Stimulated activated CD4-positive, alpha-beta T cell treated with anti-CD3 and anti-CD28 coated beads, Interleukin-1b, Interleukin-23, amount 100 ng/mL, for 4 hours (primary cell): ENCODE measurements around the gene ZNRF3.
"Not testable (repeated sequence)": the region's sequence is repeated elsewhere in the genome, so short reads cannot be mapped to it uniquely, and the experiment has no call there.

ENCODE experiments used
- DNase-seq, 2 donors: peaks; one replicate each; pipeline ENCODE4 v3.0.0-alpha.2; 2020; ENCODE audit warnings: low read depth in 2 of 2

ZNRF3 gene

GRCh38 chr22:28907311-28908008, 24.1 kb downstream of the ZNRF3 start:
- peak in 1 of 2 donors; percentile 38 for DNase-seq

- DNase-seq, result not testable (repeated sequence)
Measured at GRCh38 chr22:28908810-28909209, 25.4 kb downstream of the ZNRF3 start.

GRCh38 chr22:28909375-28909774, 26.0 kb downstream of the ZNRF3 start:
- peak; percentile 41 to 66 for DNase-seq

DNA sequence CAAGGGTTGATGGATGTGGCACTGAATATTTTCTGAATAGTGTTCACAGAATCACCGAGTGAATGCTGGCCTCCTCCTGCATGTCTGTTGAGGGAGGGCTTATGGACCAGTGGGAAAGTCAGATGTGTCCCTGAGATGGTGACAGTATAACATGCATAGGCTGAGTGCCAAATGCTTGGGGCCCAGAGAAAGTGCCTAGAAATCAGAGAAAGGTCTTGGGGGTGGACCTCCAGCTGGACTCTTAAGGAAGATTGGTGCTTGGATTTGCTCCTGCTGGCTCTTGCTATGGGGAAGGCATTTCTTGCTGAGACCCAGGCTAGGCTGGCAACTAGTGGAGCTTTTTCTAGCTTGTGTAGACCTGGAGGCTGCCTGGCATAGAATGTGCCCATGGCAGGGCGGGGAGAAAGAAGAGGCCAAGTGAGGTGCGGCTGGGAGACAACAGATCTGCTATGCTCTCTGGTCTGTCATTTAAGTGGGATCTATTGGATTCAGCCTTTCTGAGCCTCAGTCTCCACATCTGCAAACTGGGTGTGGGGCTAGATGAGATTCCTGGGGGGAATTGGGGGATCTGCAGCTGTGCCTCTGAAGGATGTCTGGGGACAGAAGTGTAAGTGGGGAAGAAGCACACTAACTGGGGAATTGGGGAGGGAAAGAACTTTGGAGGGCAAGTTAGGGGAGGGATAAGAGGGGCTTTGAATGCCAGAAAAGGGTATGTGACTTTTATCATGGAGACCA, 27.4 kb downstream of the ZNRF3 start:
- no peak for DNase-seq

- DNase-seq, result no peak
Measured at GRCh38 chr22:28911304-28911690, 27.9 kb downstream of the ZNRF3 start.

DNA sequence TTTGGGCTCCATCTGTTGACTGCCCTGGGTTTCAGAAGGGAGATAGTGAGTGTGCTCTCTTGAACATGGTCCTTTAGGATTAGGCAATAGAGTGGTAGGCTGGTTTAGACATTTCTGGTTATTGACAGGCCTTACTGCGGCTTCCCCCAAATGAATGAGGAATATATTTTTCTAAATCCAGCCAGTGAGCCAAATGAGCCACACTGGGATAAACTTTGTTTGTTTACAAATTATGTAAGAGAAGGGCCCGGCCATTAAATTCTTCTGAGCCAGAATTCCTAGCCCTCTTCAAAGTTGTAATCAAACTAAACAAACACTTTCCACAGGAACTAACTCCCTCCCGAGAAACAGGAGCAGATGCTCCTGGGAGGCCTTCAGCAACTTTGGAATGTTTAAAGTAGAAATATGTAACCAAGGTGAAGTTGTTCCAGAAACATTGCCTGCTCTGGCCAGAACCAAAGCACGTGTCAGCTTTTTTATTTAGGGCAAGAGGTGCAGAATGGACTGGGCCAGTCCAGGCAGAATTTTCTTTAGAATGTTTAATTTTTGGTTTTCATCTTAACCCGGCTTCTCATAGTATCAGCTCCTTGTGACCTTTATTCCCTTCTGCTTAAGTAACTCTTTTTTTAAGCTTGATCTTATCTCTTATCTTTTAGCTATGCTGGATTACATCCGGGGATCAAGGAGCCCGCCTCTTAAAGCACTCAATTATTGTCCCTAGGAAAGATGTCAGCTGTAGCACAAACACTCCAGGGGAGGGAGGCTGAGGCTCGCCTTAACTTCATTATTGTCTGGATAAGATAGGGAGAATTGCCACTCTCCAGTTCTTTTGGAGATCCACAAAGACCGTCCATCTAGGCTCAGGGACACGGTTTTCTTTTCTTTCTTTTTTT, 28.7 kb downstream of the ZNRF3 start:
- DNase-seq, result no peak

GRCh38 chr22:28914201-28914600, 30.8 kb downstream of the ZNRF3 start:
- DNase-seq, result no peak

- no peak for DNase-seq
Measured at GRCh38 chr22:28915969-28916368, 32.6 kb downstream of the ZNRF3 start.

DNA sequence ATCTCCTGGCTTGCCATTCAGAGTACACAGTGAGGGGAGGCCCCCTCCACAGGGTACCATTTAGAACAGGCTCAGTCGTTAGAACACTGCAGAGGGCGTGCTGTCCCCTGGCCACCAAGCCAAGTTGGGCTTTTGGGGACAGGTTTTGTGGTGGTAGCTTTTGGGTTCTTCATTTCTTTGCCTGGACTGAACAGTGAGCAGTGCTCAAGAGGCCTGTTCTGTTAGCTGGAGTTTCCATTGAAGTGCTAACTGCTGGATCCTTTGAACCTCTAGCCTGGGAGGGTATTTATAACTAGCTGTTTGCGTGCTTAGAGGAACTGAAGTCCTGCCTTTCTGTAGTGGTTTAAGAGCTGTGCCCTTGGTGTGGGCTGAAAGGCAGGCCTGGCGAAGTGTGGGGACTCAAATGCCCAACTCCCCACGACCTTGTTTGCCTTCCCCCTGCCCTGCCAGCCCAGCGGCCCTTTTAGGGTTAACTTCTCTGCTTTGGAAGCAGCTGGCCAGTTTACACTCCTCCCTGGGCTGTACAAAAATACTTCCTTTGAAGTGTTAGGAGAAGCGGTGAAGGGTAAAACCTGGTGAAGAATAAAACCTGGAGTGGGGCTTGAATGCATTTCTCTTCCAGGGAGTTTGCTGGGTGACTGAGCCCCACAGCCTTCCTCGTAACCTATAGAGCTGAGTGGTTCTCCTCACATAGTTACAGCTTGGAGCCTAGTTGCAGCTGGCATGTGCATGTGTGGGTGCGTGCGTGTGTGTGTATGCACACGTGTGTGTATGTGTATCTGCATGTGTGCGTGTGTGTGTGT, 34.6 kb downstream of the ZNRF3 start:
- DNase-seq, result no peak

DNA sequence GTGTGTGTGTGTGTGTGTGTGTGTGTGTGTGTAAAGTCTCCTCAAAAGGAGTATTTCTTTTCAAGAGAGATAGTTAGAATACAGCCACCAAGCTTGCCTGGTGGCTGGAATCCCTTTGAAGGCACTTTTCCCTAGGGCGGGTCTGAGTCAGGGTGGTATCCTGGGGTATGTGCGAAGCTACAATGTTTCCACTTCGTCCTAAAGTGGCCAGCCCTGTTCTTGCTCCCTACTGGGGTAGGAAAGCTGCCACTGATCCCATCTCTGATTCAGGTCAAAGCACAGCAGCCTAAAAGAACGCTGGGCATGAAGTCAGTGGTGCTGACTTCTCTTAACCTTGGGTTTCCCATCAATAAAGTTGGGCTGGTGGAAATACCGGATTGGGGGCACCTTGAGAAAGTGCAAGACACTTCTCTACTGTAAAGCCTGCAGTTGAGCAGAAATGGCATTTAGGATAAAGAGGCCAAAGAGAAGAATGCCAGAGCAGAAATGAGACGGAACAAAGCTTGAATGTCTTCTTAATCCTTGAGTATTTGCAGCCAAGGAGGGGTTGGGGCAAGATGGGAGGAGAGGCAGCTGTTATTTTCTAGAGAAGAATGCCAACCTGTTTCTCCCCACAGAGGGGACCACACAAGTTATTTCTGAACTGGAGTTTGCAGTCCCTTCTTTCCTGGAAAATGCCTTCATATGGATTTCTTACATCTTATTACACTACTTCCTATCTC, 35.3 kb downstream of the ZNRF3 start:
- DNase-seq, result no peak

- no peak for DNase-seq
Measured at GRCh38 chr22:28920757-28921584, 37.6 kb downstream of the ZNRF3 start.

DNA sequence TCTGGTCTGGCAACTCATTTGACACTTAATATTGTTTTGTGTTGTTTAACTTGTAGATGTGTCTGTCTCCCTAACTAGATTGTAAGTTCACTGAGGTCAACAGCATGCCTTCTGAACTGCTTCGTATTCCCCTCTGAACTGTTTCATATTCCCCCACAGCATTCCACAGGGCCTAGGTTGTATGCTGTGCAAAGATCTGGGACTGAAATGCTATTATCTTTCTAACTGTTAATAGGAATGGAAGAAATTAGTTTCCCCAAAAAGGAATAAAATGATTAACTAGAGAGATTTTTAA, 38.2 kb downstream of the ZNRF3 start:
- no peak for DNase-seq

- no peak for DNase-seq
Measured at GRCh38 chr22:28922540-28923244, 39.3 kb downstream of the ZNRF3 start.

DNA sequence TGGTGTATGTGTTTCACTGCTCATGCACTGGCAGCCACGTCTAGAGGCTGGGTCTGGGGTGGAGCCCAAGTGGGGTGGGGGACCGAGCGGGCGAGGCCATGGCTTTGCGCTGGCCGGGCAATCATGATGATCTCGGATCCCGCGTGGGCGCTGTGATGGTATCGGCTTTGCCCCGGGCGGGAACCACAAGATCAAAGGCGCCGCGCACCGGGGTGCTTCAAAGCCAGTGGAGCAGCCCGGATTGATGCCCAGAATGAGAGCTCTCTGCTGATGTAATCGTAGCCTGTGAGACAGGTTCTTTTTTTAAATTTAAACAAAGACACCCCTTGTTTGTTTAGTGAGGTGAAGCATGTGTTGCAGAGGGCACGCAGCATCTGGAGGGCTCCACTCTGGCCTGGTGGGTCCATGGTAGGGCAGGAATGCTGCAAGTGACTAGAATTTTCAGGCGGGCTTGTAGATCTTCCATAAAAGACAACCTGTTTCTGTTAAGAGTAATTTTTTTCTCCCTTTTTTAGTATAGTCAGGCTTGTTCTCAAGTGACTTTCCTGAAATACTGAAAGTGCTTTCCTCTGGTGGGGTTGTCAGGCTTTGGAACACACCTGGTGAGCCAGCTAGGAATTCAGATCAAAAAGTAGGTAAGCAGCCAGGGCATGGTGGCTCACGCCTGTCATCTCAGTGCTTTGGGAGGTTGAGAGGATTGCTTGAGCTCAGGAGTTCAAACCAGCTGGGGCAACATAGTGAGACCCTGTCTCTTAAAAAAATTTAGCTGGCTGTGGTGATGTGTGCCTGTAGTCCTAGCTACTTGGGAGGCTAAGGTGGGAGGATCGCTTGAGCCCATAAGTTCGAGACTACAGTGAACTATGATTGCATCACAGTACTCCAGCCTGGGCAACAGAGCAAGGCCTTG, 40.7 kb downstream of the ZNRF3 start:
- DNase-seq, result no peak

- DNase-seq, result no peak
Measured at GRCh38 chr22:28925916-28926315, 42.5 kb downstream of the ZNRF3 start.

DNA sequence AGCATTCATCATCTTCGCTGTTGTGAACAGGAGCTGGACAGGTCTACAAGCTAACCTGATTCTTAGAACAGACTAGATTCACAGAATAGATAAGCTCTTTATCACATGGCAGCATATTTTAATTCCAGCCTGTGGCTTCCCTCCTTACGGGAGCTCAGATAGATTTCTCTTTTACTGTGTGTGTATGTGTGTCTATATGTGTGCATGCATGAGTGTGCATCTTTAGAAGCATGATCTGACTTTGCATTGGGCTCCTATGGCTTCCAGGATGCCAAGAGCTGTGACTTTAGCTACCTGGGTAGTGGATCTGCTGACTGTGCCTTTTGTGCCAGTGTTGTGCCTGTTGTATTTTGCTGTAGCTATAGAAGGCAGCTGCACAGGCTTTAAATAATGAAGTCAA, 44.3 kb downstream of the ZNRF3 start:
- no peak for DNase-seq

GRCh38 chr22:28929197-28929596, 45.8 kb downstream of the ZNRF3 start:
- no peak for DNase-seq

- DNase-seq, result no peak
Measured at GRCh38 chr22:28930357-28931007, 47.1 kb downstream of the ZNRF3 start.
